Muscle of back (tissue), 11 donors: ENCODE data around the gene MAP4K1. TPM values are rescaled to one million over a fixed set of nuclear protein-coding genes. Genes with fewer than 3 reads are reported as not detected.

Experiments
- DNase-seq, 3 donors: peaks; one replicate each; pipeline versions ENCODE4 v3.0.0 to v3.0.0-alpha.2; 2013
- polyA plus RNA-seq, 10 donors: library from polyadenylated mRNA; unstranded; fragments of 120-200 nt; gene quantifications; one replicate each; pipeline ENCODE4 v1.2.1, GENCODE V29; 2013; ENCODE audit not compliant: insufficient read length in 10 of 10

The MAP4K1 gene
- polyA plus RNA-seq, 10 donors = 2.7 to 19.2 (median 9.1) TPM

- peak in 1 of 3 donors; percentile 21 for DNase-seq
Measured at GRCh38 chr19:38544569-38545315, 73.0 kb downstream of the MAP4K1 start.

- peak; percentile 41 to 70 (median 50) for DNase-seq
Measured at GRCh38 chr19:38543807-38544568, 73.8 kb downstream of the MAP4K1 start.

GRCh38 chr19:38543286-38543806 lies 74.4 kb downstream of the MAP4K1 start:
- no peak for DNase-seq

GRCh38 chr19:38542040-38542439 lies 75.7 kb downstream of the MAP4K1 start:
- DNase-seq = no peak

GRCh38 chr19:38539751-38540150 lies 78.0 kb downstream of the MAP4K1 start:
- DNase-seq = no peak

- DNase-seq = no peak
Measured at GRCh38 chr19:38538793-38539528, 78.8 kb downstream of the MAP4K1 start.

- peak; percentile 26 to 60 (median 40) for DNase-seq
Measured at GRCh38 chr19:38538386-38538785, 79.4 kb downstream of the MAP4K1 start.

Other genes with a start within 250 kb of the MAP4K1 start
- gene PSMD8, start 243.4 kb downstream of the MAP4K1 start, polyA plus RNA-seq = 100 to 1,000 TPM; 111 to 143 (median 121) TPM
- 1 to 10 TPM in 1 of 10 donors, under 1 TPM in 5, not detected in 4; 0.13 to 1.4 (median 0.22) TPM for gene GGN, start 229.9 kb downstream of the MAP4K1 start, polyA plus RNA-seq
- under 1 TPM; 0.20 to 0.91 (median 0.37) TPM for gene SPRED3, start 229.3 kb downstream of the MAP4K1 start, polyA plus RNA-seq
- gene FAM98C, start 214.9 kb downstream of the MAP4K1 start, polyA plus RNA-seq = 10 to 100 TPM in 2 of 10 donors, 1 to 10 TPM in 8; 5.6 to 11.1 (median 8.6) TPM
- 1 to 10 TPM; 1.5 to 2.8 (median 1.9) TPM for gene RASGRP4, start 191.7 kb downstream of the MAP4K1 start, polyA plus RNA-seq
- gene RYR1, start 184.3 kb downstream of the MAP4K1 start, polyA plus RNA-seq = 100 to 1,000 TPM; 269 to 630 (median 491) TPM
- 100 to 1,000 TPM; 343 to 391 (median 353) TPM for gene EIF3K, start 1.2 kb upstream of the MAP4K1 start, polyA plus RNA-seq
- gene ACTN4, start 29.7 kb upstream of the MAP4K1 start, polyA plus RNA-seq = 100 to 1,000 TPM; 173 to 278 (median 195) TPM
- 1 to 10 TPM in 4 of 10 donors, under 1 TPM in 6; 0.71 to 2.2 (median 0.94) TPM for gene CAPN12, start 126.5 kb upstream of the MAP4K1 start, polyA plus RNA-seq
- 10 to 100 TPM in 1 of 10 donors, 1 to 10 TPM in 1, under 1 TPM in 6, not detected in 2; 0.49 to 35.7 (median 0.60) TPM for gene LGALS7, start 155.6 kb upstream of the MAP4K1 start, polyA plus RNA-seq
- gene LGALS7B, start 171.2 kb upstream of the MAP4K1 start, polyA plus RNA-seq = 10 to 100 TPM in 2 of 10 donors, 1 to 10 TPM in 2, under 1 TPM in 4, not detected in 2; 0.46 to 90.7 (median 1.1) TPM
- gene LGALS4, start 195.0 kb upstream of the MAP4K1 start, polyA plus RNA-seq = 1 to 10 TPM in 4 of 10 donors, under 1 TPM in 6; 0.45 to 2.7 (median 0.90) TPM
- 100 to 1,000 TPM in 8 of 10 donors, 10 to 100 TPM in 2; 90.8 to 164 (median 109) TPM for gene ECH1, start 213.8 kb upstream of the MAP4K1 start, polyA plus RNA-seq
- gene HNRNPL, start 232.0 kb upstream of the MAP4K1 start, polyA plus RNA-seq = 100 to 1,000 TPM; 240 to 346 (median 278) TPM